Activated CD8-positive, alpha-beta memory T cell treated with anti-CD3 and anti-CD28 coated beads for 1 hour (primary cell): ENCODE measurements around the gene TSC22D2.
"Not testable (repeated sequence)": the region's sequence is repeated elsewhere in the genome, so short reads cannot be mapped to it uniquely, and the experiment has no call there.

ENCODE experiments used
- DNase-seq, 2 donors: peaks; one replicate each; pipeline ENCODE4 v3.0.0-alpha.2; 2020; ENCODE audit warnings: low read depth in 1 of 2; ENCODE audit errors: extremely low read depth in 1 of 2

The TSC22D2 gene

GRCh38 chr3:150446470-150446977 is 38.4 kb downstream of the TSC22D2 start:
- no peak for DNase-seq

GRCh38 chr3:150447084-150447483 is 39.0 kb downstream of the TSC22D2 start:
- no peak for DNase-seq

DNA sequence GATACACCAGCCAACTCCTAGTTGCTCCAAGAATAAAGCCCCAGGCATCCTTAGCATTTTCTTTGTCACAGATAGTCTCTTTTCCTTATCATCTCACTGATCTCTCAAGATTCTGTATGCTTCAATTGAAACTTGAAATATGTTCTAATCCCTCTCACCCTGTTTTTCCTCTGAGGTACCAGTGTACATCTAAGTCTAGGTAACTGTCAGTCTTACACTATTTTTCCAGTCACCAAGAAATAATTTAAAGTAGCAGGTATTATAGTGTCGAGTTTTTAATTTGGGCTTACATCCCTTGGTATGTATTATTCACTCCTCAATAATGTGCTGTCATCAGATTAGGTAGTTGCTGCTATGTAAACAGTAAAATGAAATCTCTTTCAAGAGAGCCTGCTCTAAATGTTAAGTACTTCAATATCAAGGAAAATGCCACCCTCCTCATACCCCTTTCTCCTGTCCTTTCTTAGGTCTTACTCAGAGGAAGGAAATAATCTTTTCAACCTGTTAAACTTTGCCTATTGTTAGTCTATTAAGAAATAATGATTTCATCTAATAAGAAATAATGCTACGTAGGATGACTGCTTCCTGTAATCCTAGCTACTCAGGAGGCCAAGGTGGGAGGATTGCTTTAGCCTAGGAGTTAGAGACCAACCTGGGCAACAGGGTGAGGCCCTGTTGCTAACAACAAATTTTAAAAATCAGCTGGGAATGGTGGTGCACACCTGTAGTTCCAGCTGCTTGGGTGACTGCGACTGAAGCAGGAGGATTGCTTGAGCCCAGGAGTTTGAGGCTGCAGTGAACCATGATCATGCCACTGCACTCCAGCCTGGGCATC is 39.8 kb downstream of the TSC22D2 start:
- DNase-seq, result no peak

- no peak for DNase-seq
Measured at GRCh38 chr3:150449169-150449721, 41.1 kb downstream of the TSC22D2 start.

GRCh38 chr3:150450916-150451315 is 42.8 kb downstream of the TSC22D2 start:
- no peak for DNase-seq

GRCh38 chr3:150451329-150452048 is 43.4 kb downstream of the TSC22D2 start:
- no peak for DNase-seq

GRCh38 chr3:150453353-150453752 is 45.3 kb downstream of the TSC22D2 start:
- no peak for DNase-seq

DNA sequence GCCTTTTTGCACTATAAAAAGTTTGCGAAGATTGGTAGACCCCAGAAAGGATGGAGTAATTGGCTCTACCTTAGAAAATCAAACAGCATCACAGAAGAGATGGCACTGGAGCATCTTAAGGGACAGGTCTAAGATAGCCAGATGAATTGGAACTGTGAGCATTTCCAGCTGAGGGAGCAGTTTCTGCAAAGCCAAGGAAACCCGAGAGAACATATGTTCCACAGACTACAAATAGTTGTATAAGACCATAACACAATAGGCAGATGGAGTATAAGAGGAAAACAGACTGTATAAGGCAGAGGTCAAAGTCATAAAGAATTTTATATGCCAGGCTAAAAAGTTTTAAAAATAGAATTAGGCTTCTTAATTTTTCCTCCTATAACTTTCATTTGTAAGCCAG is 46.0 kb downstream of the TSC22D2 start:
- DNase-seq, result no peak

GRCh38 chr3:150454622-150455021 is 46.5 kb downstream of the TSC22D2 start:
- no peak for DNase-seq

- no peak for DNase-seq
Measured at GRCh38 chr3:150455341-150455740, 47.2 kb downstream of the TSC22D2 start.

GRCh38 chr3:150458001-150458400 is 49.9 kb downstream of the TSC22D2 start:
- no peak for DNase-seq

DNA sequence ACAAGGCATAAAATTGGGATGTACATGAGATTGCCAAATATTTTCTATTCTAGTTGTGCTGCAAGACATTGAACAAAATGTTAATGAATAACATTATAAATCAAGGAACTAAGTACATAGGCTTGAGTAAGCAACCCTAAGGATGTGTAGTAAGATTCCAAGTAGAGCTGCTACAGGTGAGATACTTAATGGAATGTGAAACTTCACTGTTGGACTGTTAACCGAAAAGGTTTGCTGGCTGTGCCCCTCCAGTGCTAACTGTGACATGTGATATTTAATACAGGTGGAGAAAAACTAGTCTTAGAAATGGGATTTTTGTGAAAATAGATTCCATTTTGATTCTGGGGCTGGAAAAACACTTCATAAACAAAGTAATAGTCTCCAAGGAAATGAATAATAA is 52.4 kb downstream of the TSC22D2 start:
- no peak for DNase-seq

DNA sequence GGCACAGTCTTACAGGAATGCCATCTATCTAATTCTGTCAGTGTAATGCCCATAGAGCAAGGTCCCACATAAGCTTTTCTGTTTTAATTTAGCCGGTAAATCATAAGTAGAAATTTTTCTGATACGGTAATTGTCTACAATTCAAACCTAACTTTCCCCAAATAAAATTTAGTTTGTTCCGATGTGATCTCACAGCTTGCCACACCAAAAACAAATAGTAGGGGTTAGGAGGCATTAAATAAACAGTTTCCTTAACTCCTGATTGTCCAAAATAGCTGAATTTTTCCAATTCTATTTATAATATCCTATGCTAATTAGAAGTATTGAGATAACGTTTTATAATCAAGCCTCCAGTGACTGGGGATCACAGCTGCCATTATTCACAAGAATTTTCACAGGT is 53.3 kb downstream of the TSC22D2 start:
- no peak for DNase-seq

- no peak for DNase-seq
Measured at GRCh38 chr3:150462108-150462507, 54.0 kb downstream of the TSC22D2 start.

DNA sequence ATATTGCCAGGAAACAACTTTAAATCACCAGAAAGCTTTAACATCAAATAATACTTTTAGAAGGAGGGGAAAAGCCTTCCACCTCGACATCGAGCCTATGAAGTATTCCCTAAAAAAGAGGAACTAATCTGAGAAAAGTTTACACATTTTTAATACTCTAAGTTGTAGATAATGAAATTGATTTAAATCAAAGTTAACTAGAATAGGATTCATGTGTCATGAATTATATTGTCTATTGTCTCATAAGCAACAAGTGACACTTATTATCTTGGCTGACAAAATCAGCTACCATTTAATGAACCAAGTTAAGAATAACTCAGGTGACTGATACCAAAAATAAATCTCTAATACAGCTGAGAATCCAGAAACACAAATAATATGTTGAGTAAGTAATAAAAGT is 56.6 kb downstream of the TSC22D2 start:
- no peak for DNase-seq

GRCh38 chr3:150467381-150467780 is 59.3 kb downstream of the TSC22D2 start:
- DNase-seq, result no peak

GRCh38 chr3:150469031-150469930 is 61.2 kb downstream of the TSC22D2 start:
- no peak for DNase-seq

- no peak for DNase-seq
Measured at GRCh38 chr3:150469931-150470740, 62.0 kb downstream of the TSC22D2 start.

DNA sequence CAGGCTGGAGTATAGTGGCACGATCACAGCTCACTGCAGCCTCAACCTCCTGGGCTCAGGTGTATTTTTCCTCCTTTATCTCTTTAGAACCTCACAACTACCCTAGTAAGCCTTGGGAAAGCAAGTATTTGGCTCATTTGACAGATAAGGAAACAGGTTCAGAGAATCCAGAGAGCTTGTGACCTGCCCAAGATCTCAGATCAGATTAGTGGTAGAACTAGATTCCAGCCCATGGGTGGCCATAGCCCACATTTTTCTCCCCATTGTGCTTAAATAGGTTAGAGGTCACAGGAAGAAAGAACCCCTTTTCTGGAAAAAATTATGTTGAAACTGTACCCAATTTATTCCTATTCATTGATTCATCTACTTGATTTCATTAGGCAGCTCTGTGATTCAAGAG is 64.3 kb downstream of the TSC22D2 start:
- no peak for DNase-seq

DNA sequence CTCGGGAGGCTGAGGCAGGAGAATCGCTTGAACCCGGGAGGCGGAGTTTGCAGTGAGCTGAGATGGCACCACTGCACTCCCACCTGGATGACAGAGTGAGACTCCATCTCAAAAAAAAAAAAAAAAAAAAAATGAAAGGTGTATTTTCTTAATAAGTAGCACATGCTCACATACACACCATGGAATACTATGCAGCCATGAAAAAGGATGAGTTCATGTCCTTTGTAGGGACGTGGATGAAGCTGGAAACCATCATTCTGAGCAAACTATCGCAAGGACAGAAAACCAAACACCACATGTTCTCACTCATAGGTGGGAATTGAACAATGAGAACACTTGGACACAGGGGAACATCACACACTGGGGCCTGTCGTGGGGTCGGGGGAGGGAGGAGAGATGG is 65.1 kb downstream of the TSC22D2 start:
- not testable (repeated sequence) for DNase-seq
